CD4-positive, alpha-beta T cell (primary cell): ENCODE data around the gene ALPL. TPM values are rescaled to one million over a fixed set of nuclear protein-coding genes. Genes with fewer than 3 reads are reported as not detected.

Experiments used
- ATAC-seq: fragments of 200-7000 bp; cut with Tn5 transposase; one replicate; pipeline ENCODE4 v1.10.0; 2022; ENCODE audit warnings: mild to moderate bottlenecking; ENCODE audit not compliant: poor library complexity
- CTCF ChIA-PET: fragments of 350-600 bp; sonication (Branson Sonifier 250); formaldehyde crosslinking; loops from one replicate; lab custom pipeline; 2021; ENCODE audit warnings: antibody characterized with exemption, inconsistent platforms; lab: Charles Lee
- POLR2A ChIA-PET: fragments of 350-600 bp; sonication (Branson Sonifier 250); formaldehyde crosslinking; loops from one replicate; lab custom pipeline; 2021; ENCODE audit warnings: antibody characterized with exemption, inconsistent platforms; lab: Charles Lee
- DNase-seq, 14 experiments: peaks; one replicate each; pipeline ENCODE4 v3.0.0-alpha.2; 2013 to 2020; ENCODE audit warnings: mixed read lengths in 2 of 14
- H3K27ac ChIP-seq, 2 donors: one replicate each; pipeline versions ENCODE4 v1.5.1 to v1.7.0; 2013; ENCODE audit warnings: low read length in 2 of 2, low read depth in 1 of 2, mild to moderate bottlenecking in 1 of 2
- H3K27me3 ChIP-seq, 2 experiments: 1 replicate in 1 of 2; 2 replicates in 1 of 2; pipeline versions ENCODE4 v1.6.1 to v1.7.0; 2013; ENCODE audit warnings: low read length in 2 of 2, control low read depth in 1 of 2, mild to moderate bottlenecking in 1 of 2, moderate library complexity in 1 of 2; ENCODE audit not compliant: insufficient read depth in 2 of 2, control insufficient read depth in 1 of 2
- H3K36me3 ChIP-seq: one replicate; pipeline ENCODE4 v1.6.1; 2013; ENCODE audit warnings: low read length, control low read depth; ENCODE audit not compliant: insufficient read depth
- H3K4me1 ChIP-seq: one replicate; pipeline ENCODE4 v1.6.1; 2013; ENCODE audit warnings: low read length, control low read depth; ENCODE audit not compliant: insufficient read depth
- H3K4me3 ChIP-seq: one replicate; pipeline ENCODE4 v1.5.1; 2013; ENCODE audit warnings: mild to moderate bottlenecking, low read length, moderate library complexity
- H3K9me3 ChIP-seq, 2 experiments: 1 replicate in 1 of 2; 2 replicates in 1 of 2; pipeline versions ENCODE4 v1.6.1 to v1.7.0; 2013; ENCODE audit warnings: low read length in 2 of 2, mild to moderate bottlenecking in 2 of 2, control low read depth in 1 of 2, moderate library complexity in 1 of 2; ENCODE audit not compliant: control insufficient read depth in 1 of 2, insufficient read depth in 1 of 2
- H3K27ac Mint-ChIP-seq: one replicate; pipeline ENCODE4 v1.8.0; 2020; ENCODE audit warnings: mixed read lengths
- H3K27me3 Mint-ChIP-seq: one replicate; pipeline ENCODE4 v1.8.0; 2021; ENCODE audit warnings: mixed read lengths
- H3K36me3 Mint-ChIP-seq: one replicate; pipeline ENCODE4 v1.8.0; 2021; ENCODE audit warnings: low read depth, mixed read lengths
- H3K4me1 Mint-ChIP-seq: one replicate; pipeline ENCODE4 v1.8.0; 2021; ENCODE audit warnings: low read depth, mixed read lengths
- H3K4me3 Mint-ChIP-seq: one replicate; pipeline ENCODE4 v1.8.0; 2020; ENCODE audit warnings: mild to moderate bottlenecking, mixed read lengths
- H3K9me3 Mint-ChIP-seq: one replicate; pipeline ENCODE4 v1.8.0; 2020; ENCODE audit warnings: mixed read lengths
- CTCF ChIP-seq: fragments of 200-600 bp; IDR thresholded peaks from one replicate; pipeline ENCODE4 v1.8.0; 2022; ENCODE audit warnings: antibody characterized with exemption, mild to moderate bottlenecking
- intact Hi-C, 2 experiments: fragments of 100-400 bp; cut with DNase I in 1 of 2; cut with micrococcal nuclease in 1 of 2; formaldehyde crosslinking; loops; one replicate each; pipeline versions ENCODE4 v1.15.1 to v1.9.0; 2023 to 2025; cut with DNase I, micrococcal nuclease
- total RNA-seq, 174 experiments: library from RNA in 2 of 174; stranded (reverse) in 2 of 174; gene quantifications; one replicate each; pipeline ENCODE4 v1.2.3 and lab custom pipeline; 2021 to 2026

Gene ALPL
- total RNA-seq, 2 experiments from 2014 or later, result not detected

- H3K4me3 ChIP-seq, result no peak overlapping the region
- H3K4me3 Mint-ChIP-seq, result no peak overlapping the region
- ChIA-PET CTCF (no interaction called here), POLR2A (no interaction called here)
- TF ChIP-seq CTCF, result no peak
- no peak overlapping the region for H3K27ac ChIP-seq
- peaks cover 8 to 11% of the 10 kb centered on the region in 2 experiments for H3K27me3 ChIP-seq
- no peak overlapping the region for H3K27ac Mint-ChIP-seq
- no peaks in the 10 kb centered on the region for H3K4me1 ChIP-seq
- H3K36me3 Mint-ChIP-seq, result no peaks in the 10 kb centered on the region
- H3K4me1 Mint-ChIP-seq, result no peaks in the 10 kb centered on the region
- peaks cover 28% of the 10 kb centered on the region for H3K27me3 Mint-ChIP-seq
- H3K36me3 ChIP-seq, result no peaks in the 10 kb centered on the region
- no peaks in the 10 kb centered on the region for H3K9me3 ChIP-seq
- no peak for ATAC-seq
- intact Hi-C loops, result no loop called here
- DNase-seq, result no peak
- H3K9me3 Mint-ChIP-seq, result no peaks in the 10 kb centered on the region
Measured at GRCh38 chr1:21553116-21553926, 44.1 kb downstream of the ALPL start.

- ATAC-seq (no peak), DNase-seq (no peak)
- Histone ChIP-seq H3K27ac (no peak overlapping the region), H3K36me3 (no peaks in the 10 kb centered on the region), H3K4me1 (no peaks in the 10 kb centered on the region), H3K9me3 (no peaks in the 10 kb centered on the region), H3K4me3 (no peak overlapping the region), H3K27me3 (peaks cover 4 to 12% of the 10 kb centered on the region in 2 experiments)
- Mint-ChIP-seq H3K27me3 (peaks cover 15% of the 10 kb centered on the region), H3K27ac (no peak overlapping the region), H3K4me1 (no peaks in the 10 kb centered on the region), H3K9me3 (no peaks in the 10 kb centered on the region), H3K4me3 (no peak overlapping the region), H3K36me3 (no peaks in the 10 kb centered on the region)
- intact Hi-C loops, result no loop called here
- ChIA-PET POLR2A (no interaction called here), CTCF (no interaction called here)
- no peak for TF ChIP-seq CTCF
Measured at GRCh38 chr1:21559788-21560567, 50.8 kb downstream of the ALPL start.

- ChIA-PET CTCF (no interaction called here), POLR2A (no interaction called here)
- ATAC-seq (no peak), DNase-seq (no peak)
- H3K9me3 Mint-ChIP-seq, result no peaks in the 10 kb centered on the region
- no peak overlapping the region for H3K4me3 ChIP-seq
- H3K27me3 ChIP-seq, result peaks cover 4 to 12% of the 10 kb centered on the region in 2 experiments
- no peaks in the 10 kb centered on the region for H3K36me3 ChIP-seq
- peaks cover 8% of the 10 kb centered on the region for H3K27me3 Mint-ChIP-seq
- no peak overlapping the region for H3K27ac Mint-ChIP-seq
- H3K4me1 ChIP-seq, result no peaks in the 10 kb centered on the region
- intact Hi-C loops, result no loop called here
- TF ChIP-seq CTCF, result no peak
- H3K36me3 Mint-ChIP-seq, result no peaks in the 10 kb centered on the region
- no peaks in the 10 kb centered on the region for H3K9me3 ChIP-seq
- no peaks in the 10 kb centered on the region for H3K4me1 Mint-ChIP-seq
- no peak overlapping the region for H3K4me3 Mint-ChIP-seq
- no peak overlapping the region for H3K27ac ChIP-seq
Measured at GRCh38 chr1:21560916-21561638, 51.9 kb downstream of the ALPL start.
